ENCODE data around the gene UCHL1. TPM values are rescaled to one million over a fixed set of nuclear protein-coding genes. Genes with fewer than 3 reads are reported as not detected.

UCHL1 gene
- polyA plus RNA-seq, 1 donor from 2014 or later, result 0.78 TPM

- Mint-ChIP-seq H3K4me3 (peak overlapping the region in 1 of 4 donors; percentile 42), H3K27me3 (peaks cover 29% of the 10 kb centered on the region), H3K4me1 (peaks cover 9 to 12% (median 12%) of the 10 kb centered on the region in 3 donors), H3K36me3 (peaks cover 2% of the 10 kb centered on the region), H3K27ac (no peak overlapping the region), H3K9me3 (peaks cover 0 to 6% (median 0%) of the 10 kb centered on the region in 3 donors)
These were observed 38.0 kb upstream of the UCHL1 start for GRCh38 chr4:41218703-41219102.

- Mint-ChIP-seq H3K27ac (no peak overlapping the region), H3K36me3 (peaks cover 2% of the 10 kb centered on the region), H3K27me3 (peaks cover 29% of the 10 kb centered on the region), H3K4me1 (peaks cover 9 to 12% (median 12%) of the 10 kb centered on the region in 3 donors), H3K9me3 (peaks cover 0 to 6% (median 0%) of the 10 kb centered on the region in 3 donors), H3K4me3 (no peak overlapping the region)
These were observed 37.2 kb upstream of the UCHL1 start for GRCh38 chr4:41219421-41219950.

- Mint-ChIP-seq H3K27ac (no peak overlapping the region), H3K9me3 (peaks cover 0 to 6% (median 0%) of the 10 kb centered on the region in 3 donors)
These were observed 34.7 kb upstream of the UCHL1 start for GRCh38 chr4:41221850-41222645.

GRCh38 chr4:41227902-41228301 lies 28.8 kb upstream of the UCHL1 start:
- Mint-ChIP-seq H3K27me3 (peaks cover 10% of the 10 kb centered on the region), H3K36me3 (no peaks in the 10 kb centered on the region), H3K27ac (no peak overlapping the region), H3K9me3 (no peaks in the 10 kb centered on the region), H3K4me1 (no peaks in the 10 kb centered on the region), H3K4me3 (no peak overlapping the region)

More at GRCh38 chr4:41221850-41222645, 34.7 kb upstream of the UCHL1 start:
- Mint-ChIP-seq H3K4me3 (no peak overlapping the region), H3K36me3 (no peaks in the 10 kb centered on the region), H3K27me3 (peaks cover 13% of the 10 kb centered on the region), H3K4me1 (peaks cover 0 to under 1% (median 0%) of the 10 kb centered on the region in 3 donors)

- H3K4me1 Mint-ChIP-seq, result no peaks in the 10 kb centered on the region
- no peaks in the 10 kb centered on the region for H3K36me3 Mint-ChIP-seq
- no peak overlapping the region for H3K27ac Mint-ChIP-seq
- H3K27me3 Mint-ChIP-seq, result peaks cover 10% of the 10 kb centered on the region
- no peaks in the 10 kb centered on the region for H3K9me3 Mint-ChIP-seq
- H3K4me3 Mint-ChIP-seq, result no peak overlapping the region
These were observed 24.3 kb upstream of the UCHL1 start for GRCh38 chr4:41232406-41232805.

GRCh38 chr4:41232856-41233255 lies 23.9 kb upstream of the UCHL1 start:
- no peaks in the 10 kb centered on the region for H3K4me1 Mint-ChIP-seq
- H3K4me3 Mint-ChIP-seq, result no peak overlapping the region
- H3K27ac Mint-ChIP-seq, result no peak overlapping the region
- H3K36me3 Mint-ChIP-seq, result no peaks in the 10 kb centered on the region
- H3K9me3 Mint-ChIP-seq, result no peaks in the 10 kb centered on the region
- H3K27me3 Mint-ChIP-seq, result peaks cover 7% of the 10 kb centered on the region

- no peaks in the 10 kb centered on the region for H3K36me3 Mint-ChIP-seq
- H3K27me3 Mint-ChIP-seq, result peaks cover 7% of the 10 kb centered on the region
- no peak overlapping the region for H3K27ac Mint-ChIP-seq
- H3K4me3 Mint-ChIP-seq, result no peak overlapping the region
- peaks cover 0 to 2% (median 0%) of the 10 kb centered on the region in 3 donors for H3K9me3 Mint-ChIP-seq
- H3K4me1 Mint-ChIP-seq, result no peaks in the 10 kb centered on the region
These were observed 20.7 kb upstream of the UCHL1 start for GRCh38 chr4:41236032-41236431.

GRCh38 chr4:41236508-41236907 lies 20.2 kb upstream of the UCHL1 start:
- Mint-ChIP-seq H3K27ac (no peak overlapping the region), H3K9me3 (peaks cover 0 to 2% (median 0%) of the 10 kb centered on the region in 3 donors), H3K4me3 (no peak overlapping the region), H3K4me1 (no peaks in the 10 kb centered on the region), H3K27me3 (peaks cover 7% of the 10 kb centered on the region), H3K36me3 (no peaks in the 10 kb centered on the region)

GRCh38 chr4:41241919-41242318 lies 14.8 kb upstream of the UCHL1 start:
- no peak overlapping the region for H3K27ac Mint-ChIP-seq
- H3K4me1 Mint-ChIP-seq, result no peaks in the 10 kb centered on the region
- H3K9me3 Mint-ChIP-seq, result peaks cover 0 to 2% (median 0%) of the 10 kb centered on the region in 3 donors
- H3K27me3 Mint-ChIP-seq, result peaks cover 2% of the 10 kb centered on the region
- H3K4me3 Mint-ChIP-seq, result no peak overlapping the region
- H3K36me3 Mint-ChIP-seq, result no peaks in the 10 kb centered on the region

GRCh38 chr4:41245983-41246382 lies 10.7 kb upstream of the UCHL1 start:
- Mint-ChIP-seq H3K36me3 (no peaks in the 10 kb centered on the region), H3K4me1 (no peaks in the 10 kb centered on the region), H3K4me3 (no peak overlapping the region)

GRCh38 chr4:41256131-41256739 lies 493 bp upstream of the UCHL1 start:
- no peaks in the 10 kb centered on the region for H3K9me3 Mint-ChIP-seq
- H3K27me3 Mint-ChIP-seq, result peaks cover 36% of the 10 kb centered on the region

More at GRCh38 chr4:41245983-41246382, 10.7 kb upstream of the UCHL1 start:
- Mint-ChIP-seq H3K27ac (no peak overlapping the region), H3K9me3 (peaks cover 0 to 2% (median 0%) of the 10 kb centered on the region in 3 donors), H3K27me3 (peaks cover 5% of the 10 kb centered on the region)

GRCh38 chr4:41257257-41257901 lies 651 bp downstream of the UCHL1 start:
- H3K4me1 Mint-ChIP-seq, result peaks cover 6 to 20% (median 14%) of the 10 kb centered on the region in 3 donors
- H3K27ac Mint-ChIP-seq, result no peak overlapping the region
- peaks cover 41% of the 10 kb centered on the region for H3K27me3 Mint-ChIP-seq
- peak overlapping the region in 3 of 4 donors; percentile 68 to 89 (median 82) for H3K4me3 Mint-ChIP-seq
- no peaks in the 10 kb centered on the region for H3K9me3 Mint-ChIP-seq
- H3K36me3 Mint-ChIP-seq, result no peaks in the 10 kb centered on the region

More at GRCh38 chr4:41256131-41256739, 493 bp upstream of the UCHL1 start:
- peak overlapping the region; percentile 39 to 76 (median 66) for H3K4me3 Mint-ChIP-seq
- peaks cover 6 to 20% (median 14%) of the 10 kb centered on the region in 3 donors for H3K4me1 Mint-ChIP-seq
- no peaks in the 10 kb centered on the region for H3K36me3 Mint-ChIP-seq
- H3K27ac Mint-ChIP-seq, result no peak overlapping the region

- Mint-ChIP-seq H3K9me3 (no peaks in the 10 kb centered on the region), H3K4me3 (peak overlapping the region; percentile 68 to 89 (median 80)), H3K27me3 (peaks cover 41% of the 10 kb centered on the region), H3K27ac (no peak overlapping the region), H3K4me1 (peaks cover 6 to 20% (median 14%) of the 10 kb centered on the region in 3 donors), H3K36me3 (no peaks in the 10 kb centered on the region)
These were observed 1.2 kb downstream of the UCHL1 start for GRCh38 chr4:41257906-41258305.

- Mint-ChIP-seq H3K4me3 (peak overlapping the region in 1 of 4 donors; percentile 78), H3K27me3 (peaks cover 41% of the 10 kb centered on the region), H3K36me3 (no peaks in the 10 kb centered on the region), H3K4me1 (peaks cover 6 to 20% (median 14%) of the 10 kb centered on the region in 3 donors), H3K9me3 (no peaks in the 10 kb centered on the region), H3K27ac (no peak overlapping the region)
These were observed 2.1 kb downstream of the UCHL1 start for GRCh38 chr4:41258783-41259182.

All from IgD-negative memory B cell (primary cell).